GM15510 (cell line): Measurements from ENCODE around the gene SLC1A3.
A peak's percentile ranks its signal among the peaks of the same experiment; 100 is the strongest.

ENCODE experiments used
- POLR2A ChIP-seq: IDR thresholded peaks from 3 replicates; pipeline ENCODE4 v1.6.1; 2011; ENCODE audit warnings: borderline replicate concordance; ENCODE audit not compliant: insufficient read length; ENCODE audit errors: extremely low read depth

The SLC1A3 gene

GRCh38 chr5:36606428-36607113 is at the start of gene SLC1A3:
Gene SLC1A3 (plus strand): TSS chr5:36606606. CDS start chr5:36608424, 1,818 bp downstream.
- TF ChIP-seq POLR2A = peak; percentile 36

- TF ChIP-seq POLR2A = no peak
Measured at GRCh38 chr5:36558641-36559040, 47.8 kb upstream of the SLC1A3 start.

- TF ChIP-seq POLR2A = no peak
Measured at GRCh38 chr5:36561601-36562000, 44.8 kb upstream of the SLC1A3 start.

- TF ChIP-seq POLR2A = no peak
Measured at GRCh38 chr5:36569491-36569890, 36.9 kb upstream of the SLC1A3 start.

- no peak for TF ChIP-seq POLR2A
Measured at GRCh38 chr5:36570301-36571095, 35.9 kb upstream of the SLC1A3 start.

- no peak for TF ChIP-seq POLR2A
Measured at GRCh38 chr5:36571401-36572042, 34.9 kb upstream of the SLC1A3 start.

- TF ChIP-seq POLR2A = no peak
Measured at GRCh38 chr5:36573438-36573837, 33.0 kb upstream of the SLC1A3 start.

- no peak for TF ChIP-seq POLR2A
Measured at GRCh38 chr5:36575361-36575781, 31.0 kb upstream of the SLC1A3 start.

GRCh38 chr5:36576721-36577120 is 29.7 kb upstream of the SLC1A3 start:
- TF ChIP-seq POLR2A = no peak

GRCh38 chr5:36581070-36581469 is 25.3 kb upstream of the SLC1A3 start:
- TF ChIP-seq POLR2A = no peak

GRCh38 chr5:36584009-36584875 is 22.2 kb upstream of the SLC1A3 start:
- TF ChIP-seq POLR2A = no peak

GRCh38 chr5:36585701-36586100 is 20.7 kb upstream of the SLC1A3 start:
- TF ChIP-seq POLR2A = no peak

GRCh38 chr5:36587354-36587753 is 19.1 kb upstream of the SLC1A3 start:
- no peak for TF ChIP-seq POLR2A

- TF ChIP-seq POLR2A = no peak
Measured at GRCh38 chr5:36590513-36591286, 15.7 kb upstream of the SLC1A3 start.
